GM18519 (cell line): ENCODE measurements around the gene IL10RB.
"Not testable (repeated sequence)": the region's sequence is repeated elsewhere in the genome, so short reads cannot be mapped to it uniquely, and the experiment has no call there.

Source experiments
- ATAC-seq: cut with Tn5 transposase; IDR thresholded peaks from one replicate; pipeline ENCODE4 v1.9.1; 2021; ENCODE audit warnings: mild to moderate bottlenecking, moderate library complexity; ENCODE audit not compliant: unreplicated experiment, low FRiP score

IL10RB gene

DNA sequence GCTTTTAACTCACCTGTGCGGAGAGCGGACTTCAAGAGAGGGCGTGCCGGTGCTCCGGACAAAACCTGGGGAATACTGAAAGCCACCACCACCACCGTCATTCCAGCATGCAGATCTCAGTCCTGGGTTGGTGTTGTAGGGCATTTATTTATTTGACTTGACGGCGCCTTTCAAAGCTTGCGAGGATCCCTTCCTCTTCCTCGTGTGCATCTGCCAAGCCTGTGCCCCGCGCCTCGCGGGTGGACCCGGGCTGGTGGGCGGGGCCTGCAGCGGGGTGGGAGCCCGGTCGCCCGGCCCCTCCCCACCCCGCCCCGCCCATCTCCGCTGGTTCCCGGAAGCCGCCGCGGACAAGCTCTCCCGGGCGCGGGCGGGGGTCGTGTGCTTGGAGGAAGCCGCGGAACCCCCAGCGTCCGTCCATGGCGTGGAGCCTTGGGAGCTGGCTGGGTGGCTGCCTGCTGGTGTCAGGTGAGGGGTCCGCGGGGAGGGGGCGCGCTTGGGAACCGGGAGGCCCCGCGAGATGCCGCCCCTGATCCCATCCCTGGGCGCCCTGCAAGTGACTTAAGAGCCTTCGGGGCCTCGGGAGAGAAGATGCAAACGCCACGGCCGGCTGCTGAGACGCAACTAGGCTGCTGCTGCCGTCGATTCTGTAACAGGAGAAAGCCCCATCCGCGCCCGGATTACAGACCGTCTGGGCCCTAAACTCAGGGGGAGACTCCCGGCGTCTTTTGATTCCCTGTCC, at the start of gene IL10RB:
IL10RB (plus strand) TSS at position 318 of the 739 bp plus-strand sequence; CDS start at position 417, 99 bp downstream.
- no peak for ATAC-seq

DNA sequence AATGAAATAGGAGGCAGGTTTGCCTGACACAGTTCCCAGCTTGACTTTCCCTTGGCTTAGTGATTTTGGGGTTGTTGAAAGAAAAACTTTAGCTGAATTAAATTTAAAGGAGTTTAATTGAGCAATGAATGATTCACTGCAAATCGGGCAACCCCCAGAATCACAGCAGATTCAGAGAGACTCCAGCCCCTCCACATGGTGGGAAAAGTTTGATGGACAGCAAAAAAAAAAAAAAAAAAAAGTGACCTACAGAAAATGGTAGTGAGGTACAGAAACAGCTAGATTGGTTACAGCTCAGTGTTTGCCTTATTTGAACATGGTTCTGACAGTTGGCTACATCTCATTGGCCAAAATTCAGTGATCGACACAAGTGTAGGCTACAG, 49.0 kb upstream of the IL10RB start:
- ATAC-seq, result no peak

DNA sequence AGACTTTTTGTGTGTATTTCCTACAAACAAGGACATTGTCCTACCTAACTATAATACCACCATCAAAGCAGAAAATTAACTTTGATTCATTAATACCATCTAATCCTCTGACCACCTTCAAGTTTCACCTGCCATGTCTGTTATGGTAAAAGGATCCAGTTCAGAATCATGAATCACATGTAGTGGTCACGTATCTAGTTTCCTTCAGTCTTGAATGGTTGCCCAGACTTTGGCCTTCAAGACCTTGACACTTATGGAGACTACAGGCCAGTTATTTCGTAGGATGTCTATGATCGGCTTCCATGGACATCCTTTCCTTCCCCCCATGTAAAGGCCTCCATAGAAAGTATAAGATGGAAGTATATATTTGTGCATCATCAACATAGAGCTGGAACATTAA, 46.9 kb upstream of the IL10RB start:
- ATAC-seq, result no peak

DNA sequence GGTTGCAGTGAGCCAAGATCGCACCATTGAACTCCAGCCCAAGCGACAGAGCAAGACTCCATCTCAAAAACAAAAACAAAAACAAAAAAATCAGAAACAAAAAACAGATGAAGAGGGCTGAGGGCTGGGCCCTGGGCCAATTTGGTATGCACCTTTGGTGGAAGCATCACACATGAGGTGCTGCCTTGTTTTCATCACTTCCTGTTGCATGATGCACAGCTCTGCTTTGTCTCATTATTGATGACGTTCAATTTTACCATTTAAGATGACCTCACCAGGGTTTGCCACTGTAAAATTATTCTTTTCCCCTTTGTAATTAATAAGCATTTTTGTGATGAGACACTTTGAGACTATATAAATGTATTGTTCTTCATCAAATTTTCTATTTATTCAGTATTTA, 46.2 kb upstream of the IL10RB start:
- ATAC-seq, result no peak

DNA sequence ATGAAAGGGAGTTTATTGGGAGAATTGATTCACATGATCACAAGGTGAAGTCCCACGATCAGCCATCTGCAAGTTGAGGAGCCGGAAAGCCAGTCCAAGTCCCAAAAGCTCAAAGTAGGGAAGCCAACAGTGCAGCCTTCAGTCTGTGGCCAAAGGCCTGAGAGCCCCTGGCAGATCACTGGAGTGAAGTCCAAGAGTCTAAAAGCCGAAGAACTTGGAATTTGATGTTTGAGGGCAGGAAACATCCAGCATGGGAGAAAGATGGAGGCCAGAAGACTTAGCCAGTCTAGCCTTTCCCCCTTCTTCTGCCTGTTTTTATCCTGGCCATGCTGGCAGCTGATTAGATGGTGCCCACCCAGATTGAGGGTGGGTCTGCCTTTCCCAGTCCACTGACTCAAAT, 40.8 kb upstream of the IL10RB start:
- not testable (repeated sequence) for ATAC-seq

DNA sequence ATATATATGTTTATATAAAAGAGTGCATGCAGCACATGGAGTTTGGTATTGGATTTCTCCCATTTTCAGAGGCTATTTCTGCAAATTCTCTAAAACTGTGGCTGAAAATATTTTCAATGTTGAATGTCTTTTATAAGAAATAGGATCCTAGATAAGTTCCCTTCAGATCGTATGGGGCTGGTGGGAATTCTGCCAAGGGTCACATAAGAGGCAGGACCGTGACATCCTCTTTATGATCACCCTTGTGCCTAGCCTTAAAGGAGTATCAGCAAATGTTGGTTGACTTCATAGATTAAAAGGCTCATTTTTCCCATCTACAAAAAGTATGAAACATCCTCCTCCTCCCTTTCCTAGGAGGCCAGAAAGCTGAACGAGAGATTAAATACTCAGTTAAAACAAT, 37.7 kb upstream of the IL10RB start:
- ATAC-seq, result no peak

DNA sequence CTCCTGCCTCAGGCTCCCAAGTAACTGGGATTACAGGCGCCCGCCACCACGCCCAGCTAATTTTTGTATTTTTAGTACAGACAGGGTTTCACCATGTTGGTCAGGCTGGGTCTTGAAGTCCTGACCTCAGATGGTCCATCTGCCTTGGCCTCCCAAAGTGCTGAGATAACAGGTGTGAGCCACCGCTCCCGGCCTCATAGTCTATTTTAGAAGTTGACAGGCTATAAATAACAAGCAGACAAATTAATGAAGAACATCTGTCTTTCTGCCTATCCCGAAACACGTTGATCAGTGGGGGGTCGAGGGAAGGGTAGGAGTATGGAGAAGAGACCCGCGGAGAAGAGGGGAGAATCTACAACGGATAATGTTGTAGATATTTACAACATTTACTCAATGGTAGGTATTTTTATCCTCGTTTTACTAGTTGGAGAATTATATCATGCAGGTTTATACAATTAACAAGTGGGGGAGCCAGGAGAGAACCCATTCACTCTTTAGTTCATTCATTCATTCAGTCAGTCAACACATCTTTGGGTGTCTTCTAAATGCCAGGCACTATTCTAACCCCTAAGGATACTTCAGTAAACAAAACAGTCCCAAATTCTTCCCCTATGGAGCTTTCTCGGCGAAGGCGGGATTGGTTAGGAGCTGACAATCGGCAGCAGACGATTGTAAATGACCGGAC, 36.9 kb upstream of the IL10RB start:
- no peak for ATAC-seq

DNA sequence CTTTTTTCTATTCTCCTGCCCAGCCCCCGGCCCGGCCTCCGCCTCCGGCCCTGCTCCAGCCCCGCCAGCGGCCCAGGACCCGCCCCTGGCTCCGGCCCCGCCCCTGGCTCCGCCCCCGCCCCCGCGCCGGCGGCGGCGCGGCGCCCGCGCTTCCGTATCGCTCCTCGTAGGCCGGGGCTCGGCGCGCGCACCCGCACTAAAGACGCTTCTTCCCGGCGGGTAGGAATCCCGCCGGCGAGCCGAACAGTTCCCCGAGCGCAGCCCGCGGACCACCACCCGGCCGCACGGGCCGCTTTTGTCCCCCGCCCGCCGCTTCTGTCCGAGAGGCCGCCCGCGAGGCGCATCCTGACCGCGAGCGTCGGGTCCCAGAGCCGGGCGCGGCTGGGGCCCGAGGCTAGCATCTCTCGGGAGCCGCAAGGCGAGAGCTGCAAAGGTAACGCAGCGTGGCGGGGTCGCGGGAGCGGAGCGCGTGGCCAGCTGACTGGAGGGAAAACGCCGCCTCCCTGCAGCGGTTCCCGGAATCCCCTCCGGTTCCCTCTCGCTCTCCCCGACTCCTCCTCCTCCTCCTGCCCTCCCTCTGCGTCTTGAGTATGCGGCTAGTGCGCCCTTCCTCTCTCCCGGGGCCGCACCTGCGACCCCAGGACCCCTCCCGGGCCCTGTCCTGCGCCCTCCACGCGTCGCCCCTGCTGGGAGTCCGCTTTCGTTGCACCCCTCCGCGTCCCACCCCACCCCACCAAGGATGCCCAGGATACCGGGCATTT, 36.2 kb upstream of the IL10RB start, which contains the start of gene IFNAR2:
IFNAR2 (plus strand) TSS at position 155 of the 761 bp plus-strand sequence. CDS start 11,985 bp downstream, outside the sequence.
- ATAC-seq, result no peak

DNA sequence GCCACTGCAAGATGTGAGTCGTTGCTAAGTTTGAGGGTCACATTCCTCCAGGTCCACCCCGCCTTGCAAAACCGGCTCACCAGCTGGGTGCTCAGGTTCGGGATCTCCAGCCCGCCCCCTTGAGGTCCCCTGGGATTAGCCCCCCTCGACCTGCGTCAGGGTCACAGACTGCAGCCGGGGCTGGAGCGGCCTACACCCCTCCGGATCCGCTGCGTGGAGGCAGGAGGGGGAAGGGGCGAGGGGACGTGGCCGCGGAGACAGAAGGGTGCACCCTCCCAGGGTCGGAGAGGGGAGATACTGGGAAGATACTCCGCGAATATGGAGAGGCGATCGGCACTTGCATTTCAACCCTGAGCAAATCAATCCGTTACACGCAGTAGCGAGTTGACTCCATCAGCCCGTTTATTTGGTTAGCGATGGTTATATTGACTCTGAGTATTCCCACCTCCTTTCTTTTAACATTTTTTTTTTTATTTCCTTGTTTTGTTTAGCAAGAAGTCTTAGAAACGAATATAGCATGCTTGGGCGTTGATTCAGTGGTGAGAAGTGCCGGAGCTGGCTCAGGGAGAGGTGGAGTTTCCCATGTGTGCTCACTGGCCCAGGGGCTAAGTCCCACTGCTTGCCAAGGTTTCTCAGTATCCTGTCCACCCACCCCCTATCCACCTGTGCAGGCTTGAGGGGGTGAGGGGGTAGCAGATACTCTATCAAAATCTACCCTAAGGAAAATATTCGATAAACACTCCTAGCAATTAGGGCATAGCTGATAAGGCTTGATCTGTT, 35.4 kb upstream of the IL10RB start:
- ATAC-seq, result no peak

DNA sequence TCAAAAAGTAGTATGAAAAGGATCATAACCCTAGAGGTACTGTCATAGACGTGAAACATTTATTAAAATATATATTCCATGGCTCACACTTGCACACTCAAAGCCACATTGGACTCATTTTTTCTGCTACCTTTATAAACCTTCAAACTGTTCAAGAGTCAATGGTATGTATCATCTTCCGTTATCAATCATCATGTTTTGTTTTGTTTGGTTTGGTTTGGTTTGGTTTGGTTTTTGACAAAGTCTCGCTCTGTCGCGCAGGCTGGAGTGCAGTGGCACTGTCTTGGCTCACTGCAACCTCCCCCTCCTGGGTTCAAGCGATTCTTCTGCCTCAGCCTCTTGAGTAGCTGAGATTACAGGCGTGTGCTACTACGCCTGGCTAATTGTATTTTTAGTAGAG, 34.6 kb upstream of the IL10RB start:
- ATAC-seq, result no peak

DNA sequence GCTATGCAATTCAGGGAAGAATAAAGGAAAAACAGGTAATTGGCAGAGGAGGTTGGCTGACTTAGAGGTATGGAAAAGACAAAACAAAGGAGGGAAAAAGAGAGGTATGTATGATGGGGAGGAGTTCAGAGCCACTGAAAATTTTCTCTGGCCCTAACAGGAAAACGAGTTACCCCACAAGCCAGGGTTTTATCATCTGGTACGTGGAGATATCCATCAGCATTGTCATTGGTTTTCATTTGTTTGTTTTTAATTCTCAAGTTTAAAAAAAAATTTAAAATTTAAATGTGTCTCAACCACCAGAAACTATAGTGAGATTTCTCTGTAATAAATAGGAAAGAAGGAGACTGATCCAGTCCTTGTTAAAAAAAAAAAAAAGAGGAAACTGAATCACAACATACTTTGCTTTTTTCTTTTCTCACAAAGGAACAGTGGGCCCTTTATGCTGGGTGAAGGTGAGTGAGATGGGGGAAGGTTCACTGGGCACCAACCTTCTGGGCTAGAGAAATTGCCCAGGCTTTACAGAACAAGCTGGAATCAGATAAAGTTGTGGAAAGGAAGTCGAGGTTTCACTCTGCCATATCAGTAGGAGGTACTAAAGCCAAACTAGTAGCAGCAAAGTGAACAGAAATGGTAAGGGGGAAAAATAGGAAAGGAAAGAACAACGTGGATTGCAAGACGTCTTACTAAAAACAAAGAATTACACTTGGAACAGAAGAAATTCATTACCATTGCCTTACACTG, 33.7 kb upstream of the IL10RB start:
- ATAC-seq, result no peak

DNA sequence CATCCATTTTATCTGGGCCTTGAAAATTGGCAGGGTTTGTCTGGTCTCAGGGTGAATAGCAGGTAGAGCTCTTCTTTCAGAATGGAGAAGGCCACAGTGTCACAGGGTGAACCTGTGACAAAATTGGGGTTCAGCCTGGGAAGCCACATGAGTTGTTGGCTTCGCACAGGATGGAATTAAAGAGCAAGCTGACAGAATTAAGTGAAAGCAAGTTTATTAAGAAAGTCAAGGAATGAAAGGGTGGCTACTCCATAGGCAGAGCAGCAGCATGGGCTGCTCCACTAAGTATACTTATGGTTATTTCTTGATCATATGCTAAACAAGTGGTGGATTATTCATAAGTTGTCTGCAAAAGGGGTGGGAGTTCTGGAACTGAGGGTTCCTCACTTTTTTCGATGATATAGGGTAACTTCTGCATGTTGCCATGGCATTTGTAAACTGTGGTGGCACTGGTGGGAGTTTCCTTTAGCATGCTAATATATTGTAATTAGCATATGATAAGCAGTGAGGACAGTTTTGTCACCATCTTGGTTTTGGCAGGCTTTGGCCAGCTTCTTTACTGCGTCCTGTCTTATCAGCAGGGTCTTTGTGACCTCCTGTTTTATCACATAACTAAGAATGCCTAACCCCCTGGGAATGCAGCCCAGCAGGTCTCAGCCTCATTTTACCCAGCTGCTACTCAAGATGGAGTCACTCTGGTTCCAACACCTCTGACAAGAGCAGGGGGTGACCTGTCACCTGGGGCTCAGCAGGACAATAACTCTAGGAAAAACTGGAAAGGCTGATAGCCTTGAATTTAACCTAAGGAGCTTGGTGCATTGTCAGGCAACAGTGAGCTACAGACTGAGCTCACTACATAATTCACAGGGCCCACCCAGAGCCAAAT, 31.3 kb upstream of the IL10RB start:
- no peak for ATAC-seq

DNA sequence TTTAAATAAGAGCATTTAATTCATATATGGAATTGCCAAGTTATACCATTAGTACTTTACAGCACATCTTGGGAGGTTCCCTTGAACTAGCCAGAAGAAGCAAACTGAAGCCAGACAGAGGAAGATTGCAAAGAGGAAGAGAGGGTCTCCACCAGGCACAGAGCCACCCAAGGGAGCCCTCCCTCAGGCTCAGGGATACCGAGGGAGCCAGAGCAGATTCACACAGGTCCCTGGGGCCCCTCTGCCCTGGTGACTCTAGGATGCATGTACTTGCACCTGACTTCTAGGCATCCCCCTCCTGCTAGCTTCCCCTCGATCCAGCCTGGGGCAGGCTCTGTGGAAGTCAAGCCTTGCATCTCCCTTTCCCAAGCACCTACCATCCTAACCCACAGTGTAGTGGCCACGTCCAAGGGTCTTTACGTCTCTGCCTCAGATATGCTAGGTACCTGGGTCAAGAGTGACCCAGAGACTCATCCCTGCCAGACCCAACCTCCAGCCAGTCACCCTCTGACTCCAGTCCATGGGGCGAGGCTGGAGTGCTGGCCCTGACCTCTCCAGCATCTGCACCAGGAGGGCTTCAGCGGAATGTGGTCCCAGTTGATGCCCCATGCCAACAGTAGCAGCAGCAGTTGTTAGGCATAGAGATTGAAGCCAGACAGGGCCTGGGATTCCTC, 30.0 kb upstream of the IL10RB start:
- ATAC-seq, result no peak

DNA sequence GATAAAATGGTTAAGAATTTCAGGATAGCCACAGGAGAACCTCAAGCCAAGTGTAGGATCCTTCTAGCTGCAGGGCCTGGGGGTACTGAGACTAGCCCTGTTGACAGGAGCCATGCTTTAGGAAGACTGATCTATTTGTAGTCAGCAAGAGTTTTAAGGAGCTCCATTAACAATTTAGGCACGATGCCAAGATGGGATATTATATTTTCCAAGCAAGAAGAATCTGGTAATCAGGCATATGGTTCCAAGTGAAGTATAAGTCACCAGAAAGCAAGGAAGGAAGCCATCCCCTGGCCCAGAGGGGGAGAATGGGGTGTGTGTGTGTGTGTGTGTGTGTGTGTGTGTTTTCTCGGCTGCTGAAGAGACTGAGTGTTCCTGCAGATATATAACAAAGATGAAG, 29.4 kb upstream of the IL10RB start:
- ATAC-seq, result no peak

DNA sequence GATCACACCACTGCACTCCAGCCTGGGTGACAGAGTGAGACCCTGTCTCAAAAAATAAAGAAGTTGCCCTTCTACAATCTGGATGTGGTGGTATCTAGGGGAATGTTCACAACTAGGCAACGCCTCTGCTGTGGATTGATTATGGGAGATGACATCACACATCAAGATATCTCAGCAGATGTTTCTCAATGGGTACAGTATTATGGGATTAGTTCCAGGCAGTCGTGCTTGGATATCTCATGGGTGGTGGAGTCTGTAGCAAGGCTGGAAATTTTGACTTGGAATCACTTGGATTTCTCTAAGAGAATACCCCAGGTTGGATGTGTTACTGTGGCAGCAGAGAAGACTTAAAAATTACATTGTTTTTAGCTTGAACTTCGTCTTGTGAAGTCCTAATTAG, 28.7 kb upstream of the IL10RB start:
- no peak for ATAC-seq

DNA sequence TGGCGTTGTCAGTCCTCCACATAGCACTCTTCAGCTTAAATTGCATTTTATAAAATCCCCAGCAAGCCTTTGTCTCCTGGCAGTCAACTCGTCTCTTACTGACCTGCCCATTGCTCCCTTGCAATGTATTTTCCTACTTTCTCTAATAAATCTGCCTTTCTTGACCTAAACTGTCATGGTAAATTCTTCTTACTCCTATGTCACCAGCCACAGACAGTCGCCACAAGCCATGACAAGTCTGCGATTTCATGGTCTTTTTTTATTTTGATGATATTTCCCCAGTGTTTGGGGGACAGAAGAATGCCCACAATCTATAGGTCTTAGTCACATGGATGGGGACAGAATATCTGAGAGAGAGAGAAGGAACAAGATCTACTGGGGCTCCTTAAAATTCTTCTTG, 28.0 kb upstream of the IL10RB start:
- peak; percentile 11 for ATAC-seq

DNA sequence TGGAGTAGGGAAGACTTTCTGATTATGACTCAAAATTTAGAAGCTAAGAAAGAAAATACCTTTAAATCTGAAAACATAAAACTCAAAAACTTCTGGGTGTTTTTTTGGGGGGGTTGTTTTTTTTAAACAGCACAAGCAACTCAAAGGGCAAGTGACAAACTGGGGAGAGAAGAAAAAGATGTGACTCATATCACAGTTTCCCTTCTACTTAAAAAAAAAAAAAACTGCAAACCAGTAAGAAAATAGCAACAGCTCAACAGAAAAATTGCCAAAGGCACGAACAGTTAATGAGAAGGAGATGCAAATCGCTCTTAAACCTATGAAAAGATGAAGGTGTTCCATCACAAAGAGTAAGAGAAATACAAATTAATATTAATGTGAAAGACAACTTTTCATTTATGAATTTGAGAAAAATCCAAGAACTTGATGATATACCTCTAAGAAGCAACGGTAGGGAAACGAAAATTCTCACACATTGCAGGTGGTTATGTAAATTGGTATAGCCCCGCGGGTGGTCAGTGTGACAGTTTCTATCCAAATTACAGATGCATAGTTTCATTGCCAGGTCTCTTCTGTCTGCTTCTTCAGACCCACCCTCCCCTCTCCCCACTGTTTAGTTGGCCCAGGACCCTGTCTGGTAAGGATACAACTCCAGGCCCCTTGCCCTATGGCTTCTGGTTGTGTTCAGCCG, 27.5 kb upstream of the IL10RB start:
- ATAC-seq, result peak; percentile 48
